ENCODE data around the gene TRAPPC1.

The TRAPPC1 gene

GRCh38 chr17:7940743-7941142 lies 9.0 kb upstream of the TRAPPC1 start:
- no peak for DNase-seq

DNA sequence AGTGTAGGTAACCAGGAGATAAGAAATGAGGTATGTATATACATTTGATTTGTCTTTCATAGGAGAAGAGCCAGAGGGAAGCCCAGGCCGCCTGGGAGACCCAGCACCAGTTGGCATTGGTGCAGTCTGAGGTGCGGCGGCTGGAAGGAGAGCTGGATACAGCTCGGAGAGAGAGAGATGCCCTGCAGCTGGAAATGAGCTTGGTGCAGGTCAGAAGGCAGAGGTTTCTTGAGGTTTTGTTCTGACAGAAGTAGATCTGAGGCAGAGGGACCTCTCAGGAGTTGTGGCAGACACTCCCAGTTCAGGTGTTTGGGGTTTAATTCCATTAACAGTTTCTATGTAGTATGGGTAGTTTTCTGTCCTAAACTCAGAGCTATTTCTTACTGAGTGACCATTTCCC lies 8.3 kb upstream of the TRAPPC1 start:
- no peak for DNase-seq

DNA sequence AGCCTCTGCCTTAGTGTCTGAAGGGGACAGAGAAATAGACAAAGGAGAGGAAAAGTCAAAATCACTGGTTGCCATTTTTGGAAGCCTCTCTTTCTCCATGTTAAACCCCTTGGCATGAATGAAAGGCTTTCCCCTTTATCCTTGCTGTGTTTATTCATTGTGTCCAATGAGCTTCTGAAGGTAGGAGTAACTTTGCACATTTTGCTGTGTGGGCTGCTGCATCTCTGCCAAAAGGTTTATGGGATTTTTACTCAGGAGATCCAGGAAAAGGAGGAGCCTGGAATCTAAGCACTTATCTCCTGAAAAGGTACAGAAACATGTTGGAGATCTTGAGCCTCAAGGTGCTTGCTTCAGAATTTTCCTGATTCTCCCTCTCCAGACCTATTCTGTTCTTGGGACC lies 4.1 kb upstream of the TRAPPC1 start:
- no peak for DNase-seq

- peak in 5 of 51 donors; percentile 4 to 46 (median 31) for DNase-seq
Observed at GRCh38 chr17:7932949-7933348, 1.2 kb upstream of the TRAPPC1 start.

DNA sequence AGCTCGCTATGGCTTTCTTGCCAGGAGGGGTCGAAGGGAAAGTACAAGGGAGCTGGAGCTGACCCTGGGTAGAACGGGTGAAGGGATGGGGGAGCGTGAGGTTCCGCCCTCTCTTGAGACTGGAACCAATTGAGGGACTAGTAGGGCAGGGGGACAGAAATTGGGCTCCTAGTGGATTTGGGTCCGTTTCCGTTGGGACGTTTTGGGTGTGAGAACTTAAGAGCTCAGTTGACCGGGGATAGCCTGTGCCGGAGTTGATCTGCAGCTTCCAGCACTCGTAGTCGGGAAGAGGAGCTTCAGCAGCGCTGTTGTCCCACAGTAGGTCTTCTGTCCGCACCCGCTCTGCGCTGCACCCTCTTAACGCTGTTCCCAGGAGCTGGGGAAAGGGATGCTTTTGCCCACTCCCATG lies 741 bp upstream of the TRAPPC1 start:
- DNase-seq = peak in 11 of 51 donors; percentile 3 to 59 (median 29)

- DNase-seq = no peak
Observed at GRCh38 chr17:7930841-7931631, 710 bp downstream of the TRAPPC1 start.

DNA sequence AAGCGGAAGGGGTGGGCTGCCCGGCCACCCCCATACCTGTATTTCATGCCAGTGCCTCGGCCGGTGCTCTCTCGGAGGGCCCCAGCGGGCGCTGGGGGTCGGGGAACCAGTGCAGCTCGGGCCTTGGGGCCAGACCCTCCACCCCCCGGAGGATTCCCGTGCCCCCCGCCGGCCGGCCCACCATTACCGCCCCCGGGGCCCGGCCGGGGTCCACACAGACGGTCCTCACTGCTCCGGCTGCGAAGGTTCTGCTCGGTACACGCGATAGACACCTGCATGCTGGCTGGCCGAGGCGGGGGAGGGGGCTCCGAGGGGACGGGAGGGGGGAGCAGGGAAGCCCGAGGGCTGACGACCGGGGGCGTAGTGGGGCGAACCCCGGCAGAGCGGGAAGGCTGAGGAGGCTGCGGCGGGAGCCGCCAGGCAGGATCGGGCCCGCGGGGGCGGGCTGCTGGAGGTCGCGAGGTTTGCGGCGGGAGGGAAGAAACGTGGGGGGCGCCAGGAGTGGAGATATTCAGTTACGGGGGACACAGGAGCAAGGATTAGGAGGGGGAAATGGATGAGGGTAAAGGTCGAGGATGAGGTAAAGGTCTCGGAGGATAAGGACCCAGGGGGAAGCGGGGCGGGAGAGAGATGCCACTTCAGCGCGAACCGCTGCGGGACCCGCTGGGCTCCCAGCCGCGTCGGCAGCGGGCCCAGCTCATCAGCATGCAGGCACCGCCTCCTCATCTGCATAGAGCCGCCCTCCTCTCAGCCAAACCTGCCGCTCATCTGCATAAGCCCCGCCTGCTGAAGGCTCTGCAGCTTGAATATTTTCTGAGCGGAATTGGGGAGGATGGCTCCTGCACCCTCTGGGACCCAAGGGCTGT lies 2.4 kb downstream of the TRAPPC1 start, which contains the start of gene KCNAB3:
TSS of gene KCNAB3 (minus strand) at position 699 of the 866 bp plus-strand sequence. CDS start at position 278, 421 bp downstream.
- DNase-seq = peak in 34 of 51 donors; percentile 8 to 81 (median 54)

GRCh38 chr17:7927596-7927995 lies 4.2 kb downstream of the TRAPPC1 start:
- DNase-seq = no peak

DNA sequence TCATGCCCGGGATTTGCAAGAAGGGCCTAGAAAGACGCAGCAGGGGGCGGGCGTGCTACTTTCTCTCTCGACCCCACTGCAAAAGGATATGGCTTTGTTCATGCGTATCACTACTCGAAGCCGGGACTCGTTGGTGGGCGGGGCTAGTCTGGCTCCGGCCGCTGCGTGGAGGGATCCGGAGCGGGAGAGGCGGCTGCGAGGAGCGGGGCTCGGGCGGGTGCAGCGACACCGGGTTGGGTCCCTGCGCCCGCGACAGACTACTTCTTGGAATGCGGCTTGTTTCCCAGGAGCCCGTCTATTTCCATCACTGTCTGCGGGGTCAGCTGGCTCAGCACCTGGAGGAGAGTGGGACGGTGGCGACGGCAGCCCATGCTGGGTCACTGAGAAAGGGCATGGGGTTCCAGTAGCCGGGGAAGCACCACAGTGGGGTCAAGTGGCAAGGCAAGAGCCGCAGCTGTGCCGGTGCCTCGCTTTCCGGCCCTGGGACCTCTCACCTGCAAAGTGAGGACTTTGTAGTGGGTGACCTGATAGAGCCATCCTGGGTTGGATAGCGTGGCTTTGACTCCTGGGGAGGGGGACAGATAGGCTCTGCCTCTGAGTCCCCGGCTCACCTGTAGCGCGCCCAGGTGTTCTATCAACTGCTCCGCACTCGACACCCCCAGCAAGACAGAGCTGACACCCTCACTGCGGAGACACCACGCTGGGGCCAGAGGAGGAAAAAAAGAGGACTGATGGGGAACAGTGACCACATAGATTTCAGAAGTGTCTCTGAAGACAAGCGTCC lies 8.7 kb downstream of the TRAPPC1 start:
- DNase-seq = peak in 48 of 51 donors; percentile 14 to 85 (median 59)

DNA sequence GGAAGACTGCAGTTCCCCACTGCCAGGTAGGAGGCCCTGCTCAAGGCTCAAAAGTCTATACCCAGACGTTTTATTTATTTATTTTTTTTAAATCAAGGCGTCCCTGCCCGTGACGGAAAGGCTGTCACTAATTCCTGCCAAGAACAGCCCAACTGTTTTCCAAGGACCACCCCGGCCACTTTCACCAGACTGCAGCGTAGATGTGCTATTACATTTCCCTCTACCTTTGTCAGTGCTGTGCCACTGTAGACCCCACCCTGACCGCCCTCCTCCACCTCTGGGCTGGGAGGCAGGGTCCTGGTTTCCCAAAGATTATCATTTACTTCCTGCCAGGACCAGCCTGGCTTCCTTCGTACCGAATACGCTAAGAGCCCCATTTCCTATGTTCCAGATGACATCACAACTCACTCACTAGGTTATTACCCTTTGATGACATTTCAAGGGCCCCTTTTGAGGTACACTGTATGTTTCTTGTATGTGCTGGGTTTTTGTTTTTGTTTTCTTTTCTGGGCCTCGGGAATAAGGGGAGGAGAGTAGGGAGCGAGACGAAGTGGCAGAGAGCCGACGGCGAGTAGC lies 9.4 kb downstream of the TRAPPC1 start:
- DNase-seq = peak in 1 of 51 donors; percentile 69

- DNase-seq = no peak
Observed at GRCh38 chr17:7916808-7917207, 14.9 kb downstream of the TRAPPC1 start.

GRCh38 chr17:7916385-7916682 lies 15.4 kb downstream of the TRAPPC1 start:
- DNase-seq = peak in 2 of 51 donors; percentile 43 to 50

GRCh38 chr17:7915611-7916384 lies 15.9 kb downstream of the TRAPPC1 start, which contains the start of gene RNF227:
Gene RNF227, minus strand, starts transcription at chr17:7916289. Its CDS starts 94 bp downstream, at chr17:7916195.
- peak; percentile 43 to 92 (median 76) for DNase-seq

GRCh38 chr17:7915179-7915610 lies 16.6 kb downstream of the TRAPPC1 start:
- DNase-seq = peak in 4 of 51 donors; percentile 45 to 75 (median 64)

- peak in 5 of 51 donors; percentile 1 to 33 (median 10) for DNase-seq
Observed at GRCh38 chr17:7912927-7913524, 18.7 kb downstream of the TRAPPC1 start.

- DNase-seq = no peak
Observed at GRCh38 chr17:7911116-7911515, 20.6 kb downstream of the TRAPPC1 start.

GRCh38 chr17:7910711-7911110 lies 21.0 kb downstream of the TRAPPC1 start:
- no peak for DNase-seq

GRCh38 chr17:7910281-7910680 lies 21.5 kb downstream of the TRAPPC1 start:
- no peak for DNase-seq

GRCh38 chr17:7909089-7909488 lies 22.7 kb downstream of the TRAPPC1 start:
- no peak for DNase-seq
